ENCODE results near the gene FBXL15.

The FBXL15 gene

DNA sequence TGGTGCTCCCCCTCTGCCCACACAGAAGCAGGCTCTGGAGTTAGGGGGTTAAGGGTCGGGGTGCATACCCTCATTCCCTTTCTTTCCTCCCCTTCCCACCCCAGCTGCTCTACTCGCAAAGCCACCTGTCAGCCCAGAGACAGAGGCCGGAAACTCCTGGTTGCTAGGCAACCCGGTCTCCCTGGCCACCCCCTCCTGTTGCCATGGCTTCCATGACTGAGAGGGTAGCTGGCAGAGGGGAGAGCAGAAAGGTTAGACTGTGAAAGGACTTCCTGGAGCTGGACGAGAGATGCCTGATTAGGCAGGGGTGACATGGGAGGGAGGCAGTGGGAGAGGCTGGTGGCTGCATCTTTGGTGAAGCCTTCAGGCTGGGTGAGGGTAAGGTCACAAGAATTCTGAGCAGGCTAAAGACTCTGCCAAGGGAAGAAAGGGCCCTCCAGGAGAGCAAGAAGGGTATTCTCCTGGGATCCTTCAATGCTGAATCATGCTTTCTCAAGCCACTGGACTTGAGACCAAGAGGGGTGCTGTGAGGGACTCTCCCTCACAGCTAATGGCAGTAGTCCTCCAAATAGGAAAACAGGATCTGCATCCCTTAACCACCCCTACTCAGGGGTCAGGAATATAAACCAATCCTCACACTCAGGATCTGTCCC is 7.5 kb upstream of the FBXL15 start:
- peak; percentile 71 for DNase-seq (ENCODE audit: extremely low spot score)
- TF ChIP-seq, protein P1, sequence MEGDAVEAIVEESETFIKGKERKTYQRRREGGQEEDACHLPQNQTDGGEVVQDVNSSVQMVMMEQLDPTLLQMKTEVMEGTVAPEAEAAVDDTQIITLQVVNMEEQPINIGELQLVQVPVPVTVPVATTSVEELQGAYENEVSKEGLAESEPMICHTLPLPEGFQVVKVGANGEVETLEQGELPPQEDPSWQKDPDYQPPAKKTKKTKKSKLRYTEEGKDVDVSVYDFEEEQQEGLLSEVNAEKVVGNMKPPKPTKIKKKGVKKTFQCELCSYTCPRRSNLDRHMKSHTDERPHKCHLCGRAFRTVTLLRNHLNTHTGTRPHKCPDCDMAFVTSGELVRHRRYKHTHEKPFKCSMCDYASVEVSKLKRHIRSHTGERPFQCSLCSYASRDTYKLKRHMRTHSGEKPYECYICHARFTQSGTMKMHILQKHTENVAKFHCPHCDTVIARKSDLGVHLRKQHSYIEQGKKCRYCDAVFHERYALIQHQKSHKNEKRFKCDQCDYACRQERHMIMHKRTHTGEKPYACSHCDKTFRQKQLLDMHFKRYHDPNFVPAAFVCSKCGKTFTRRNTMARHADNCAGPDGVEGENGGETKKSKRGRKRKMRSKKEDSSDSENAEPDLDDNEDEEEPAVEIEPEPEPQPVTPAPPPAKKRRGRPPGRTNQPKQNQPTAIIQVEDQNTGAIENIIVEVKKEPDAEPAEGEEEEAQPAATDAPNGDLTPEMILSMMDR (IDR thresholded peaks at IDR 0.05; ENCODE audit: control extremely low read depth, extremely low read depth, low read depth, missing control alignments) = no peak
- CTCF ChIA-PET = interaction anchor here (0.9 to 5.5 kb wide), 7 partner anchors 8 to 183 kb away, joined by 3 to 61 read pairs (median 10); partner anchors contain the start of genes FBXL15 and NFKB2
- POLR2A ChIA-PET = no interaction called here

DNA sequence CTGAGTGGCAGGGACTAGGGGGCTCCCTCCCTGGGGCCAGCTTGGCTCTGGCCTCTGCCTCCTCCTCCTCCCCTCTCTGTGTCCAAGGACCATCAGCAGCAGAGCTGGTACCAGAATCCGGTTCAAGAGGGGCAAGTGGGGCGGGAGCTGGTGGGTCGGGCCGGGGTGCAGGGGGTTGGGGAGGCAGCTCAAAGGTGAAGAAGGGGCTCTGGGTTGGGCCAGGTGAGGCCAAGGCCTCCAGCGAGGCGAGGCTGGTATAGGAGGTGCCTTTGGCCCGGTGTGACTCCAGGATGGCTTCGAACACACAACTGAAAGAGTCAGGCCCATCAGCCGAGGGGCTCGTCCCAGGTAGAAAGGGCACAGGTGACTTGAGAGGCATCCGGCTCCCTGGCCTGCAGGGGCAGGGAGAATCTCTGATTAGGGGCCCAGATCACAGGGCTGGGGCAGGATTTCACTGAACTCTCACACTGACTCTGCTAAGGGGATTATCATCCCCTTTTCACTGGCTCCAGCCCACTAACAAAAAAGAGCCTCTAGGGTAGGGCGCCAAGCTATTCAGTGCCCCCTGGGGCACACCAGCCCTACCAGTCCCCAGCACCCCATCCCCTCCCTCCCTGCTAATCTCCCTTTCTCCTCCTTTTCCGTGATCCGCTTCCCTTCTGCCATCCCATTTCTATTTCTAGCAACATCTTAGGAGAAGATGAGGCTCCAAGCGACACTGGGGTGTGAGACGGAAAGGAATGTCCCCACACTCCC is 6.7 kb upstream of the FBXL15 start:
- DNase-seq (ENCODE audit: extremely low spot score) = no peak
- TF ChIP-seq, protein P1 (IDR thresholded peaks at IDR 0.05; ENCODE audit: control extremely low read depth, extremely low read depth, low read depth, missing control alignments) = no peak
- CTCF ChIA-PET = interaction anchor here (0.9 to 5.5 kb wide), 5 partner anchors 8 to 184 kb away, joined by 3 to 61 read pairs (median 10); partner anchors contain the start of genes FBXL15 and NFKB2
- POLR2A ChIA-PET = interaction anchor here (0.6 kb wide), 1 partner anchor 28 kb away, joined by 6 read pairs; no protein-coding TSS in a partner anchor

DNA sequence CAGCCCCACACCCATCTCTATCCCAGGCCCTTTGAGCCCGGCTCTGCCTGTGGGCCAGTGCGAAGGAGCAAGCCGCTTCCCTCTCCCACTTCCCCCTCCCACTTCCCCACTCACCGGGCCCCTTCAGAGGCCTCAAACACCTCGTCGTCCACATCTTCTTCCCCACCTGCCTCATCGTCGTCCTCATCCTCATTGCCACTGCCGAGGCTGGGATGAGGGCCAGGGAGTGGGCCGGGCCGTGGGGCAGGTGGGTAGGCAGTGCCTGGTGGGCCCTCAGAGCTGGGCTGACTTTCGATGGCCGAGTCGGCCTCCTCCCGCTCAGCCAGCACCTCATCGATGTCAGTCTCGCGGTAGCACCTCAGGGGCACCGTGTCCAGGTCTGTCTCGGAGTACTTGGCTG is 5.9 kb upstream of the FBXL15 start:
- POLR2A ChIA-PET = interaction anchor here (0.9 kb wide), 1 partner anchor 16 kb away, joined by 3 read pairs; no protein-coding TSS in a partner anchor
- CTCF ChIA-PET = interaction anchor here (0.7 to 1.6 kb wide), 7 partner anchors 9 to 185 kb away, joined by 3 to 15 read pairs (median 4); no protein-coding TSS in a partner anchor

DNA sequence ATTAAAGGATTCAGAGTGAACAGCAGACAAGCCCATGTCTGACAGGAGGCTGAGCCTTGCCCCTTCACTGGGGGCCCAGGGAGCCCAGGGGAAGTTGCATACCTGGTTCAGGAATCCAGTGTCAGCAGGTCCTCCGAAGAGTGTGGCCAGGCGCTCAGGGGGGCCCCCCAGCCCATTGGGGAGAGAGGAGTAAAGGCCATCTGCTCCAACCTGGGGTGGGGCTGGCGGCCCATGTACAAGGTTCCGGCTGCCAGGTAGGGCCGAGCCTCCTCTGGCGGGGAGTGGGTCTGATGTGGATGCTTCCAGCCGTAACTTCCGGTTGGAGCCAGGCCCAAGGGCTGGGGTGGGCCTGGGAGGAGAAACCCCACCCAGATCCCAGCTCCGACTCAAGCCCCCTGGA is 4.4 kb upstream of the FBXL15 start:
- DNase-seq (ENCODE audit: extremely low spot score) = no peak
- ChIA-PET CTCF (interaction anchor here (1.1 to 1.6 kb wide), 5 partner anchors 11 to 186 kb away, joined by 3 to 5 read pairs (median 4); no protein-coding TSS in a partner anchor), POLR2A (no interaction called here)
- TF ChIP-seq, protein P1 (IDR thresholded peaks at IDR 0.05; ENCODE audit: control extremely low read depth, extremely low read depth, low read depth, missing control alignments) = no peak

More for the DNA sequence above, 5.9 kb upstream of the FBXL15 start:
- TF ChIP-seq, protein P1 (IDR thresholded peaks at IDR 0.05; ENCODE audit: control extremely low read depth, extremely low read depth, low read depth, missing control alignments) = no peak
- no peak for DNase-seq (ENCODE audit: extremely low spot score)

DNA sequence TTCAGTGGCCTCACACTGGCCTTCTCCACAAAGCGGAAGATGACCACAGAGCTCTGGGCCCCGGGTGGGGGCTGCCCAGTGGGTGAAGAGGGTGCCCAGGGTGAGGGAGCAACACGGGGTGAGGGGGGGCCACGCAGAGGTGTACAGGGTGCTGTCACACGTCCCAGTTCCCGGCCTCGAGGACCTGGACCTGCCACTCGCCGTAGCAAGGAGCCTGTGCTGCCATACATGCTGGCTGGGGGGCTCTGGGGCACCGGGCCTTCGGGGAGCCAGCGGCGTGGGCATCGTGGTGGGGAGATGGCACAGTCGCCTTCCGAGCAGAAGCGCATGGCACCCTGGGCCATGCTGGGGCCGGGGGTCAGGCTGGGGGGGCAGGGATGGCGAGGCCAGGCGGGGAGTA is 3.9 kb upstream of the FBXL15 start:
- DNase-seq (ENCODE audit: extremely low spot score) = no peak
- TF ChIP-seq, protein P1 (IDR thresholded peaks at IDR 0.05; ENCODE audit: control extremely low read depth, extremely low read depth, low read depth, missing control alignments) = no peak
- ChIA-PET CTCF (interaction anchor here (1.3 to 2.1 kb wide), 2 partner anchors 13 to 186 kb away, joined by 4 to 6 read pairs; no protein-coding TSS in a partner anchor), POLR2A (no interaction called here)

DNA sequence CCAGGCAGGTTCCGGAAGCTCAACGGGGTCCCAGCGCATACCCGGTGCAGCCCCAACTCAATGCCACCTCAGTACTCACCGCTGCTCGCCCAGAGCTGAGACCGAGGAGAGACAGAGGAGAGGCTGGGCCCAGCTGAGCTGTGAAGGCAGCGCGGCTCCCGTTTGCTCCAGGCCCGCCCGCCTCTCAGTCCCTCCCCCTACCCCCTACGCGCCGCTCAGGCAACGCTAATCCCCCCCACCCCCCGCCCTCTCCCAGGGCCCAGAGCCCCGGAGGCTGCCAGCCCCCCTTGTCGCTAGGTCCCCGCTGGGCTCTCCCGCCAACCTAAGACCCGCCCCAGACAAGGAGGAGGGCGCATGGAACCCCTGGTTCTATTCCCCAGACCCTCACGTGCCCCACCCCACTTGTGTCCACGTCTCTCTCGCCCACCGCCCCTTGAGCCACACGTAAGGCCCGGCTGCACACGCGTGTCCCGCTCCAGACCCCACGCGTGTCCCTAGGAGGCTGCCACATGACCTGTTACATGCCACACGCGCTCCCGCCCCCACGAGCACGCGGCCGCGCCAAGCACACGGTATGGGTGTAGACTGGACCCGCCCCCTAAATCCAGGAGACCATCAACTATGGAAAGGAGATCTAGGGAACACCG is 1.9 kb upstream of the FBXL15 start, which contains the start of gene PSD:
PSD (minus strand) TSS at position 164 of the 647 bp plus-strand sequence. CDS start 1,747 bp downstream, outside the sequence.
- no peak for DNase-seq (ENCODE audit: extremely low spot score)
- TF ChIP-seq, protein P1 (IDR thresholded peaks at IDR 0.05; ENCODE audit: control extremely low read depth, extremely low read depth, low read depth, missing control alignments) = no peak
- POLR2A ChIA-PET = no interaction called here
- CTCF ChIA-PET = interaction anchor here (1.0 to 2.1 kb wide), 3 partner anchors 15 to 32 kb away, joined by 3 to 6 read pairs (median 3); partner anchors contain the start of gene C10orf95
